HCT116 (cell line): Measurements from ENCODE around the gene SLFN12. TPM values are rescaled to one million over a fixed set of nuclear protein-coding genes. Genes with fewer than 3 reads are reported as not detected.

ENCODE experiments used
- ATAC-seq: fragments of 200-7000 bp; cut with Tn5 transposase; 2 replicates; pipeline ENCODE4 v1.9.1; 2020; ENCODE audit warnings: mild to moderate bottlenecking, moderate library complexity
- BruUV-seq: library from RNA; stranded (reverse); fragments of 400-500 nt; replicated peaks from 2 replicates; lab custom pipeline; 2021; lab: Mats Ljungman, UMichigan
- CTCF ChIA-PET: fragments of 300-600 bp; sonication (Branson Sonifier 250); formaldehyde crosslinking; loops from one replicate; lab custom pipeline; 2021; ENCODE audit warnings: antibody characterized with exemption; lab: Charles Lee
- POLR2A ChIA-PET: fragments of 300-600, 350-600 bp; sonication (Branson Sonifier 250); formaldehyde crosslinking; loops from one replicate; lab custom pipeline; 2021; ENCODE audit warnings: antibody characterized with exemption; lab: Charles Lee
- RAD21 ChIA-PET, 2 experiments: fragments of 300-600 bp; sonication (Branson Sonifier 250); formaldehyde crosslinking; loops; one replicate each; lab custom pipeline; 2023; ENCODE audit warnings: low total read pairs in 2 of 2; ENCODE audit not compliant: uncharacterized antibody in 2 of 2, unreplicated experiment in 2 of 2, low non-redundant PET in 1 of 2; lab: Charles Lee
- DNase-seq: peaks from one replicate; pipeline ENCODE4 v3.0.0-alpha.2; 2010; ENCODE audit warnings: low read depth, low spot score
- H2AFZ ChIP-seq: fragments of 200-600 bp; shearing (Covaris generic), sonication (generic); 2 replicates; pipeline ENCODE4 v1.6.1; 2017; ENCODE audit warnings: low read depth, mixed run types, mixed read lengths, antibody characterized with exemption, low read length; ENCODE audit not compliant: poor library complexity, severe bottlenecking
- H3K27ac ChIP-seq: 2 replicates; pipeline ENCODE4 v1.5.1; 2012; ENCODE audit warnings: low read depth, low read length
- H3K27me3 ChIP-seq: fragments of 200-600 bp; sonication (generic); 2 replicates; pipeline ENCODE4 v1.6.1; 2016; ENCODE audit warnings: mixed run types, low read length, mixed read lengths; ENCODE audit not compliant: insufficient read depth
- H3K36me3 ChIP-seq, 2 experiments: fragments of 200-500 bp in 1 of 2; fragments of 200-600 bp in 1 of 2; sonication (Bioruptor generic) in 1 of 2; sonication (generic) in 1 of 2; 2 replicates each; pipeline versions ENCODE4 v1.5.1 to v1.6.1; 2014 to 2016; ENCODE audit warnings: low read length in 2 of 2, inconsistent platforms in 1 of 2, mixed read lengths in 1 of 2, mixed run types in 1 of 2; ENCODE audit not compliant: insufficient read depth in 2 of 2, control insufficient read depth in 1 of 2
- H3K4me1 ChIP-seq, 2 experiments: fragments of 200-600 bp in 1 of 2; sonication (generic) in 1 of 2; 2 replicates each; pipeline versions ENCODE4 v1.5.1 to v1.6.1; 2012 to 2017; ENCODE audit warnings: low read length in 2 of 2, inconsistent platforms in 1 of 2, mild to moderate bottlenecking in 1 of 2, mixed read lengths in 1 of 2, mixed run types in 1 of 2, moderate library complexity in 1 of 2; ENCODE audit not compliant: insufficient read depth in 2 of 2, control insufficient read depth in 1 of 2
- H3K4me2 ChIP-seq: fragments of 200-600 bp; sonication (generic); 2 replicates; pipeline ENCODE4 v1.6.1; 2017; ENCODE audit warnings: mixed run types, low read length, mixed read lengths
- H3K4me3 ChIP-seq, 2 experiments: fragments of 200-600 bp in 1 of 2; sonication (generic) in 1 of 2; replicated peaks in 1 of 2; 2 replicates each; pipeline ENCODE4 v1.5.1; 2011 to 2016; ENCODE audit warnings: low read length in 2 of 2, control low read depth in 1 of 2, low read depth in 1 of 2, mild to moderate bottlenecking in 1 of 2, mixed read lengths in 1 of 2, mixed run types in 1 of 2
- H3K79me2 ChIP-seq: fragments of 200-600 bp; sonication (generic); 2 replicates; pipeline ENCODE4 v1.6.1; 2017; ENCODE audit warnings: mild to moderate bottlenecking, mixed run types, low read length, moderate library complexity, mixed read lengths; ENCODE audit not compliant: insufficient read depth
- H3K9ac ChIP-seq: fragments of 200-600 bp; sonication (generic); 2 replicates; pipeline ENCODE4 v1.6.1; 2016; ENCODE audit warnings: low read length, mixed read lengths
- H3K9me2 ChIP-seq: fragments of 200-600 bp; sonication (generic), shearing (Covaris generic); 2 replicates; pipeline ENCODE4 v1.6.1; 2017; ENCODE audit warnings: mixed run types, mild to moderate bottlenecking, moderate library complexity; ENCODE audit not compliant: insufficient read depth
- H3K9me3 ChIP-seq, 2 experiments: fragments of 200-500 bp in 1 of 2; fragments of 200-600 bp in 1 of 2; sonication (Bioruptor generic) in 1 of 2; sonication (generic) in 1 of 2; 2 replicates each; pipeline ENCODE4 v1.6.1; 2014 to 2017; ENCODE audit warnings: low read length in 2 of 2, mixed read lengths in 2 of 2, inconsistent platforms in 1 of 2, low read depth in 1 of 2, mild to moderate bottlenecking in 1 of 2, mixed run types in 1 of 2, moderate library complexity in 1 of 2; ENCODE audit not compliant: control insufficient read depth in 1 of 2, insufficient read depth in 1 of 2
- H4K20me1 ChIP-seq: fragments of 200-600 bp; sonication (generic), shearing (Covaris generic); 2 replicates; pipeline ENCODE4 v1.6.1; 2017; ENCODE audit warnings: mixed run types, mild to moderate bottlenecking, moderate library complexity; ENCODE audit not compliant: insufficient read depth
- CEBPB ChIP-seq: IDR thresholded peaks from 2 replicates; pipeline ENCODE4 v1.6.1; 2012; ENCODE audit warnings: low read depth
- CTCF ChIP-seq, 3 experiments: fragments of 200-600 bp in 1 of 3; sonication (generic) in 1 of 3; IDR thresholded peaks in 2 of 3; conservative IDR thresholded peaks in 1 of 3; 2 replicates each; pipeline ENCODE4 v1.5.1; 2012 to 2017; ENCODE audit warnings: low read depth in 2 of 3, low read length in 2 of 3, antibody characterized with exemption in 1 of 3, borderline replicate concordance in 1 of 3, control low read depth in 1 of 3, mild to moderate bottlenecking in 1 of 3, mixed read lengths in 1 of 3, mixed run types in 1 of 3, moderate library complexity in 1 of 3; ENCODE audit not compliant: insufficient read depth in 1 of 3
- EGR1 ChIP-seq: IDR thresholded peaks from 2 replicates; pipeline ENCODE4 v1.6.1; 2012; ENCODE audit warnings: low read depth
- JUND ChIP-seq: IDR thresholded peaks from 2 replicates; pipeline ENCODE4 v1.6.1; 2012
- MAX ChIP-seq: IDR thresholded peaks from 2 replicates; pipeline ENCODE4 v1.6.1; 2012
- POLR2A ChIP-seq: IDR thresholded peaks from 2 replicates; pipeline ENCODE4 v1.7.0; 2011; ENCODE audit warnings: borderline replicate concordance; ENCODE audit not compliant: insufficient read depth, insufficient read length; ENCODE audit errors: extremely low read depth
- POLR2AphosphoS5 ChIP-seq: IDR thresholded peaks from 2 replicates; pipeline ENCODE4 v1.6.1; 2011; ENCODE audit warnings: mild to moderate bottlenecking, low read depth, low read length, moderate library complexity
- RAD21 ChIP-seq: IDR thresholded peaks from 2 replicates; pipeline ENCODE4 v1.6.1; 2012; ENCODE audit warnings: low read depth, mild to moderate bottlenecking
- REST ChIP-seq: IDR thresholded peaks from 2 replicates; pipeline ENCODE4 v1.6.1; 2012; ENCODE audit warnings: low read depth
- SIN3A ChIP-seq: IDR thresholded peaks from 2 replicates; pipeline ENCODE4 v1.6.1; 2012; ENCODE audit warnings: low read depth
- SP1 ChIP-seq: IDR thresholded peaks from 2 replicates; pipeline ENCODE4 v1.6.1; 2012; ENCODE audit warnings: low read depth
- ZBTB33 ChIP-seq: IDR thresholded peaks from 2 replicates; pipeline ENCODE4 v1.6.1; 2011; ENCODE audit warnings: mild to moderate bottlenecking, low read length, moderate library complexity; ENCODE audit not compliant: insufficient replicate concordance; ENCODE audit errors: extremely low read depth
- ZNF274 ChIP-seq: fragments of 200-500 bp; sonication (Bioruptor generic); IDR thresholded peaks from 2 replicates; pipeline ENCODE4 v1.6.1; 2014; ENCODE audit warnings: mild to moderate bottlenecking, low read depth, low read length, inconsistent platforms
- intact Hi-C: fragments of 100-400 bp; cut with micrococcal nuclease; formaldehyde crosslinking; loops from 2 replicates; pipeline ENCODE4 v1.10.0; 2022
- total RNA-seq: library from RNA; stranded (reverse); gene quantifications from one replicate; pipeline ENCODE4 v1.2.1, GENCODE V29; 2021; ENCODE audit not compliant: unreplicated experiment

Gene SLFN12
- total RNA-seq, 1 experiment from 2014 or later, result not detected

- no peaks in the 10 kb centered on the region for H4K20me1 ChIP-seq
- H3K4me3 ChIP-seq, result no peak overlapping the region
- DNase-seq (no peak), ATAC-seq (no peak)
- H3K9me2 ChIP-seq, result no peaks in the 10 kb centered on the region
- H3K4me2 ChIP-seq, result no peak overlapping the region
- no peaks in the 10 kb centered on the region for H3K79me2 ChIP-seq
- peaks cover 34% of the 10 kb centered on the region; the same call in 1 of the 2 replicates for H3K27me3 ChIP-seq
- H3K27ac ChIP-seq, result no peak overlapping the region
- H3K4me1 ChIP-seq, result no peaks in the 10 kb centered on the region
- POLR2A ChIA-PET, result no interaction called here
- RAD21 ChIA-PET, result no interaction called here
- H3K36me3 ChIP-seq, result no peaks in the 10 kb centered on the region
- intact Hi-C loops, result no loop called here
- H3K9ac ChIP-seq, result no peak overlapping the region
- no peak for TF ChIP-seq MAX
- no peak for TF ChIP-seq CTCF (IDR thresholded peaks at IDR 0.05 in 2 of 3, conservative IDR thresholded peaks at IDR 0.05 in 1 of 3; ENCODE audit: borderline replicate concordance in 1 of 3, insufficient read depth in 1 of 3, low read depth in 2 of 3, low read length in 2 of 3)
- TF ChIP-seq SIN3A, result no peak
- TF ChIP-seq SP1, result no peak
- no peak for TF ChIP-seq JUND
- no peak for TF ChIP-seq EGR1
- no peak for TF ChIP-seq RAD21
- no peak for TF ChIP-seq CEBPB
- TF ChIP-seq ZBTB33, result no peak
- no peak for TF ChIP-seq POLR2A
- TF ChIP-seq POLR2AphosphoS5, result no peak
- TF ChIP-seq REST, result no peak
- no peak for TF ChIP-seq ZNF274
- no TSS peak for BruUV-seq
- CTCF ChIA-PET, result no interaction called here
- H2AFZ ChIP-seq, result no peak overlapping the region
- H3K9me3 ChIP-seq, result no peaks in the 10 kb centered on the region
Observed at GRCh38 chr17:35390663-35391062, 41.6 kb downstream of the SLFN12 start.
